ENCODE results near the gene GPR35. TPM values are rescaled to one million over a fixed set of nuclear protein-coding genes. Genes with fewer than 3 reads are reported as not detected.

Gene GPR35
- total RNA-seq, result 5.4 to 6.0 TPM (median 6.0 TPM) in 3 replicates

GRCh38 chr2:240624950-240625621 lies at the start of gene GPR35:
GPR35 (plus strand) TSS chr2:240625480; CDS start chr2:240629953, 4,473 bp downstream.
- DNase-seq (ENCODE audit: low spot score in 2 of 2, unreplicated experiment in 2 of 2), result no peak
- peaks cover 4% of the 10 kb centered on the region for H3K4me1 Mint-ChIP-seq
- no peak within 1 kb of the TSS for H3K4me3 Mint-ChIP-seq
- TF ChIP-seq CTCF (IDR thresholded peaks at IDR 0.05; ENCODE audit: unreplicated experiment), result no peak
- no peak within 1 kb of the TSS for H3K27ac Mint-ChIP-seq
- H3K27me3 Mint-ChIP-seq (ENCODE audit: low read depth), result no peaks in the 10 kb centered on the region
- no peaks in the 10 kb centered on the region for H3K9me3 Mint-ChIP-seq
- no peaks in the 10 kb centered on the region for H3K36me3 Mint-ChIP-seq

- Mint-ChIP-seq H3K4me1 (no peaks in the 10 kb centered on the region), H3K27me3 (ENCODE audit: low read depth) (no peaks in the 10 kb centered on the region), H3K4me3 (no peak overlapping the region), H3K9me3 (peaks cover 7% of the 10 kb centered on the region), H3K27ac (no peak overlapping the region), H3K36me3 (peaks cover 6% of the 10 kb centered on the region)
- TF ChIP-seq CTCF (IDR thresholded peaks at IDR 0.05; ENCODE audit: unreplicated experiment), result no peak
- no peak for DNase-seq (ENCODE audit: low spot score in 2 of 2, unreplicated experiment in 2 of 2)
Measured at GRCh38 chr2:240576036-240576435, 49.2 kb upstream of the GPR35 start.

- no peak for DNase-seq (ENCODE audit: low spot score in 2 of 2, unreplicated experiment in 2 of 2)
- Mint-ChIP-seq H3K27ac (no peak overlapping the region), H3K36me3 (peaks cover 9% of the 10 kb centered on the region), H3K4me3 (no peak overlapping the region), H3K9me3 (peaks cover 11% of the 10 kb centered on the region), H3K4me1 (no peaks in the 10 kb centered on the region), H3K27me3 (ENCODE audit: low read depth) (no peaks in the 10 kb centered on the region)
- no peak for TF ChIP-seq CTCF (IDR thresholded peaks at IDR 0.05; ENCODE audit: unreplicated experiment)
Measured at GRCh38 chr2:240576436-240577205, 48.7 kb upstream of the GPR35 start.

- H3K27ac Mint-ChIP-seq, result no peak overlapping the region
- no peak overlapping the region for H3K4me3 Mint-ChIP-seq
- H3K4me1 Mint-ChIP-seq, result no peaks in the 10 kb centered on the region
- peaks cover 16% of the 10 kb centered on the region for H3K36me3 Mint-ChIP-seq
- no peak for TF ChIP-seq CTCF (IDR thresholded peaks at IDR 0.05; ENCODE audit: unreplicated experiment)
- peaks cover 14% of the 10 kb centered on the region for H3K9me3 Mint-ChIP-seq
- DNase-seq (ENCODE audit: low spot score in 2 of 2, unreplicated experiment in 2 of 2), result no peak
- H3K27me3 Mint-ChIP-seq (ENCODE audit: low read depth), result no peaks in the 10 kb centered on the region
Measured at GRCh38 chr2:240577281-240578109, 47.8 kb upstream of the GPR35 start.

GRCh38 chr2:240578110-240578450 lies 47.2 kb upstream of the GPR35 start:
- Mint-ChIP-seq H3K27ac (no peak overlapping the region), H3K4me3 (no peak overlapping the region), H3K27me3 (ENCODE audit: low read depth) (no peaks in the 10 kb centered on the region), H3K9me3 (peaks cover 14% of the 10 kb centered on the region), H3K36me3 (peaks cover 16% of the 10 kb centered on the region), H3K4me1 (no peaks in the 10 kb centered on the region)
- no peak for TF ChIP-seq CTCF (IDR thresholded peaks at IDR 0.05; ENCODE audit: unreplicated experiment)
- DNase-seq (ENCODE audit: low spot score in 2 of 2, unreplicated experiment in 2 of 2), result no peak

Measured in mesothelial cell of epicardium (in vitro differentiated cells).